Sigmoid colon (tissue), 4 donors: ENCODE results near the gene TSPAN9.

Experiments used
- CTCF ChIP-seq, 4 experiments: fragments of 450-650 bp in 3 of 4; fragments of 200-600 bp in 1 of 4; IDR thresholded peaks; one replicate each; pipeline ENCODE4 v1.5.1; 2016 to 2019; ENCODE audit warnings: antibody characterized with exemption in 4 of 4, mild to moderate bottlenecking in 3 of 4, moderate library complexity in 2 of 4
- EP300 ChIP-seq, 4 donors: sonication (generic); formaldehyde crosslinking; IDR thresholded peaks; one replicate each; pipeline ENCODE4 v1.6.1; 2017; ENCODE audit warnings: antibody characterized with exemption in 4 of 4
- POLR2AphosphoS5 ChIP-seq, 4 donors: sonication (generic); formaldehyde crosslinking; IDR thresholded peaks; one replicate each; pipeline ENCODE4 v1.6.1; 2017; ENCODE audit warnings: antibody characterized with exemption in 4 of 4

DNA sequence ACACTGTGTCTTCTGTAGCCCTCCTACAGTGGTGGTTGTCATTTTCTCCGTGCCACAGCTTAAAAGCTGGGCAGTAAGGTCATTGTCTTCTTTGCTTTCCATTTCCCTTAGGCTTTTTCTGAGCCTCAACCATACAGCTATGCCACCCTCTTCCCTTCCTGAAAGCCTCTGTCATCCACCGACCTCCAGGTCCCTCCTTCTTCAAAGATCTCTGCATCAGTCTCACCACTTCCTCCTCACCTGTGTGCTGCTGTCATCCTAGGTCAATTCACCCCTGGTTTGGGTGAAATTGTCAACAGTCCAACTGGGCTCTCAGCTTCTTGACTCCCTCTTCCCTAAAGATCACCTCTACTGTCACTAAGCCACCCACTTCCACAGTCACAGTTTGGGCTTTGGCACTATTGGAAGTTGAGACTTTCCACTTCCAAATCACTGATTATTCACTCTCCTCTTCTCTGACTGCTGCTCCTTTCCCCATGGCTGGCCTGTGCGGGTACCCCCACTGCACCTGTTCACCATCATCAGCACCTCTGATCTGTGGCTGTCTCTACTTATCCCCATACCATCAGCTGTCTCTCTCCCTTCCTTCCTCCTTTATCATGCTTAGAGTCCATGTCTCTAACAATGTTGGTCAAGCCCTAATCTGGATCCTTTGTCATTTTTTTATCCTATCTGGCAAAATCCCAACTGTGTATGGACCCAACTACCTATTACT lies 15.5 kb upstream of the TSPAN9 start:
- TF ChIP-seq POLR2AphosphoS5 (IDR thresholded peaks at IDR 0.05) (no peak), CTCF (IDR thresholded peaks at IDR 0.05) (no peak), EP300 (IDR thresholded peaks at IDR 0.05) (no peak)
